Mesenchymal stem cell (in vitro differentiated cells and primary cell): ENCODE results near the gene HDAC7.
A peak's percentile ranks its signal among the peaks of the same experiment; 100 is the strongest.

ENCODE experiments used
- DNase-seq: peaks from one replicate; pipeline ENCODE4 v3.0.0-alpha.2; 2013
- H2AFZ ChIP-seq: one replicate; pipeline ENCODE4 v1.6.1; 2013; ENCODE audit warnings: low read depth, mild to moderate bottlenecking, control low read depth, inconsistent platforms, low read length, moderate library complexity
- H2AK5ac ChIP-seq: 2 replicates; pipeline ENCODE4 v1.6.1; 2013; ENCODE audit warnings: low read length, moderate library complexity, mild to moderate bottlenecking, inconsistent platforms; ENCODE audit not compliant: severe bottlenecking
- H2BK120ac ChIP-seq: one replicate; pipeline ENCODE4 v1.6.1; 2013; ENCODE audit warnings: low read depth, mild to moderate bottlenecking, inconsistent platforms, low read length, moderate library complexity
- H2BK12ac ChIP-seq, 2 experiments: one replicate each; pipeline ENCODE4 v1.6.1; 2013; ENCODE audit warnings: inconsistent platforms in 2 of 2, low read length in 2 of 2, mild to moderate bottlenecking in 2 of 2, moderate library complexity in 2 of 2, control low read depth in 1 of 2
- H2BK15ac ChIP-seq: one replicate; pipeline ENCODE4 v1.6.1; 2013; ENCODE audit warnings: mild to moderate bottlenecking, low read depth, inconsistent platforms; ENCODE audit not compliant: poor library complexity, severe bottlenecking
- H2BK5ac ChIP-seq: 2 replicates; pipeline ENCODE4 v1.6.1; 2013; ENCODE audit warnings: low read depth, mild to moderate bottlenecking, low read length, control low read depth, inconsistent platforms; ENCODE audit not compliant: poor library complexity, severe bottlenecking
- H3K14ac ChIP-seq, 2 experiments: one replicate each; pipeline ENCODE4 v1.6.1; 2013; ENCODE audit warnings: inconsistent platforms in 2 of 2, low read length in 2 of 2, control low read depth in 1 of 2, mild to moderate bottlenecking in 1 of 2, moderate library complexity in 1 of 2
- H3K18ac ChIP-seq, 2 experiments: one replicate each; pipeline ENCODE4 v1.6.1; 2013; ENCODE audit warnings: inconsistent platforms in 2 of 2, low read length in 2 of 2, control low read depth in 1 of 2, low read depth in 1 of 2, mild to moderate bottlenecking in 1 of 2
- H3K23ac ChIP-seq, 2 experiments: one replicate each; pipeline ENCODE4 v1.6.1; 2013; ENCODE audit warnings: inconsistent platforms in 2 of 2, low read length in 2 of 2, mild to moderate bottlenecking in 2 of 2, moderate library complexity in 2 of 2, control low read depth in 1 of 2
- H3K27ac ChIP-seq: 2 replicates; pipeline ENCODE4 v1.5.1; 2013; ENCODE audit warnings: mild to moderate bottlenecking, moderate library complexity, low read length, control low read depth, inconsistent platforms; ENCODE audit not compliant: poor library complexity, severe bottlenecking
- H3K27me3 ChIP-seq, 2 experiments: 2 replicates each; pipeline versions ENCODE4 v1.6.1 to v1.7.0; 2013; ENCODE audit warnings: low read length in 2 of 2, mild to moderate bottlenecking in 2 of 2, moderate library complexity in 2 of 2, control low read depth in 1 of 2, inconsistent platforms in 1 of 2; ENCODE audit not compliant: control insufficient read depth in 1 of 2, insufficient read depth in 1 of 2
- H3K36me3 ChIP-seq, 2 experiments: 2 replicates each; pipeline versions ENCODE4 v1.6.1 to v1.7.0; 2013; ENCODE audit warnings: low read length in 2 of 2, control low read depth in 1 of 2, inconsistent platforms in 1 of 2, low read depth in 1 of 2, mild to moderate bottlenecking in 1 of 2; ENCODE audit not compliant: insufficient read depth in 2 of 2, control insufficient read depth in 1 of 2
- H3K4ac ChIP-seq, 2 experiments: one replicate each; pipeline ENCODE4 v1.6.1; 2013; ENCODE audit warnings: inconsistent platforms in 2 of 2, low read length in 2 of 2, mild to moderate bottlenecking in 2 of 2, moderate library complexity in 2 of 2, control low read depth in 1 of 2, low read depth in 1 of 2
- H3K4me1 ChIP-seq: 2 replicates; pipeline ENCODE4 v1.6.1; 2013; ENCODE audit warnings: low read depth, low read length, control low read depth; ENCODE audit not compliant: control insufficient read depth, insufficient read depth
- H3K4me2 ChIP-seq: 2 replicates; pipeline ENCODE4 v1.6.1; 2013; ENCODE audit warnings: low read length, mild to moderate bottlenecking, inconsistent platforms; ENCODE audit not compliant: poor library complexity, severe bottlenecking
- H3K4me3 ChIP-seq, 2 experiments: 2 replicates each; pipeline versions ENCODE4 v1.5.1 to v1.7.0; 2013; ENCODE audit warnings: low read length in 2 of 2, mild to moderate bottlenecking in 2 of 2, control low read depth in 1 of 2, low read depth in 1 of 2; ENCODE audit not compliant: insufficient read depth in 1 of 2
- H3K79me1 ChIP-seq: replicated peaks from 2 replicates; pipeline ENCODE4 v1.6.1; 2013; ENCODE audit warnings: mild to moderate bottlenecking, control low read depth, low read length, inconsistent platforms; ENCODE audit not compliant: poor library complexity, severe bottlenecking
- H3K9ac ChIP-seq: 2 replicates; pipeline ENCODE4 v1.7.0; 2013; ENCODE audit warnings: mild to moderate bottlenecking, low read length, moderate library complexity
- H3K9me3 ChIP-seq: 2 replicates; pipeline ENCODE4 v1.7.0; 2013; ENCODE audit warnings: mild to moderate bottlenecking, low read length; ENCODE audit not compliant: control insufficient read depth
- H4K8ac ChIP-seq: one replicate; pipeline ENCODE4 v1.6.1; 2013; ENCODE audit warnings: inconsistent platforms, mild to moderate bottlenecking, low read length, moderate library complexity
- H4K91ac ChIP-seq: one replicate; pipeline ENCODE4 v1.6.1; 2013; ENCODE audit warnings: mild to moderate bottlenecking, low read length, inconsistent platforms
- WGBS: methylation state at CpG from one replicate; pipeline ENCODE4 v1.1.7; 2013; ENCODE audit warnings: mixed read lengths; 5-methylcytosine and 5-hydroxymethylcytosine counted together

HDAC7 gene

GRCh38 chr12:47852096-47852571, 32.4 kb upstream of the HDAC7 start:
- H3K79me1 ChIP-seq, result no peaks in the 10 kb centered on the region
- H3K14ac ChIP-seq, result no peak overlapping the region
- peaks cover 3 to 75% of the 10 kb centered on the region in 2 experiments for H3K36me3 ChIP-seq
- H3K23ac ChIP-seq, result no peak overlapping the region
- no peak overlapping the region for H2BK5ac ChIP-seq
- H3K4ac ChIP-seq, result no peak overlapping the region
- no peaks in the 10 kb centered on the region for H3K27me3 ChIP-seq
- H2BK120ac ChIP-seq, result no peak overlapping the region
- H3K4me3 ChIP-seq, result no peak overlapping the region
- no peak overlapping the region for H2BK15ac ChIP-seq
- H3K4me2 ChIP-seq, result no peak overlapping the region
- H3K9me3 ChIP-seq, result no peaks in the 10 kb centered on the region
- DNase-seq, result no peak
- WGBS, result 66% methylated on average over 9 of the region's 10 CpGs
- H2BK12ac ChIP-seq, result no peak overlapping the region
- no peak overlapping the region for H3K9ac ChIP-seq
- H2AK5ac ChIP-seq, result no peak overlapping the region
- no peak overlapping the region for H3K27ac ChIP-seq
- peak overlapping the region; percentile 67 to 69 for H3K18ac ChIP-seq
- no peak overlapping the region for H4K91ac ChIP-seq
- H3K4me1 ChIP-seq, result no peaks in the 10 kb centered on the region
- peak overlapping the region; percentile 19 for H2AFZ ChIP-seq
- H4K8ac ChIP-seq, result no peak overlapping the region

GRCh38 chr12:47851303-47851952, 31.7 kb upstream of the HDAC7 start:
- Histone ChIP-seq H3K27me3 (no peaks in the 10 kb centered on the region), H3K79me1 (no peaks in the 10 kb centered on the region), H4K8ac (peak overlapping the region; percentile 78), H3K4me3 (no peak overlapping the region), H2BK5ac (no peak overlapping the region), H3K36me3 (peaks cover 0 to 75% of the 10 kb centered on the region in 2 experiments), H2AFZ (no peak overlapping the region), H3K9me3 (no peaks in the 10 kb centered on the region), H3K18ac (peak overlapping the region; percentile 67 to 69), H3K23ac (no peak overlapping the region), H3K27ac (no peak overlapping the region), H2BK120ac (peak overlapping the region; percentile 71), H3K4me2 (no peak overlapping the region), H2BK15ac (no peak overlapping the region), H3K14ac (peak overlapping the region in 1 of 2 experiments; percentile 53), H2BK12ac (peak overlapping the region; percentile 79 to 97), H2AK5ac (no peak overlapping the region), H3K4ac (peak overlapping the region; percentile 24 to 76), H3K4me1 (no peaks in the 10 kb centered on the region), H4K91ac (peak overlapping the region; percentile 90), H3K9ac (no peak overlapping the region)
- WGBS, result 66% methylated on average over 3 of the region's 3 CpGs
- no peak for DNase-seq

DNA sequence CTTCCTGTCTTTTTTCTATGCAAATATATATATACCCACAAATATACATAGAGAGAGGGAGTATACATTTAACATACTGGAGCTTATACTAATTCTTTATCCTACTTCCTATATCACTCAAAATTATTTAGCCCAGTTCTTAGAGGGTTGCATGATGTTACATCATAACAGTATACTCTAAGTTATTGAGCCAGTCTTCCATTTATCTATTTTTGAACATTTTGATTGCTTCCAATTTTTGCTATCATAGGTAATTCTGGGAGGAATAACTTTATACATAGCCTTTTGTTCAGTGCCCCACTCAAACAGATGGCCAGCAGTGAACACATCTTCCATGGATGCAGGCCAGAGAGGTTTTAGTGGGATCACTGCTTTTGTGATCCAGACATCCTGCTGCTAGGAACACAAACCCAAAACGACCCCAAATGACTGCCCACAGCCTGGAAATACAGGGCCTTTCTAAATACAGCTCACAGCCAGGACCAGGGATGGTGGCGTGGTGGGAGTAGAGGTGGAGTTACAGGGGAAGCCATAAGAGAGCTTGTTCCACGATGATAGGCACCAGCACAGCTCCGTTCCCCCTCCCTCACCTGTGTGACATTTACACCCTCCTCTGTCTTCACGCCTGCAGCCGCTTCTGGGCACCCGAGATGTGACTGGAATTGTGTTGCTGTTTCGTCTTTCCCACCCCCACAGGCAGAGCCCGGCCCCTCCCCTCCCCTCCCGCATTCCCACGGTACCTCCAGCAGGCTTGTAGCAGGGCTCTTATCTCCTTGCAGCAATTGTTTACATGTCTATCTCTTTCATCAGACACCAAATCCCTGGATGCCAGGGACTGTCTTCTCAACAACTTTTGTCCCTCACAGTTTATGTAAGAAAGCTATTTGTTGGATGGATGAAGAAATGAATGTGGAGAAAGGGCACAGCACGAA, 30.7 kb upstream of the HDAC7 start:
- Histone ChIP-seq H4K91ac (no peak overlapping the region), H3K9me3 (no peaks in the 10 kb centered on the region), H3K27ac (no peak overlapping the region), H2BK5ac (no peak overlapping the region), H3K27me3 (no peaks in the 10 kb centered on the region), H3K4me3 (no peak overlapping the region), H3K4me2 (no peak overlapping the region), H2AK5ac (no peak overlapping the region), H3K9ac (no peak overlapping the region), H3K18ac (peak overlapping the region; percentile 4 to 67), H3K4me1 (no peaks in the 10 kb centered on the region), H3K14ac (no peak overlapping the region), H2BK12ac (peak overlapping the region; percentile 72 to 97), H2BK120ac (peak overlapping the region; percentile 29), H3K4ac (no peak overlapping the region), H4K8ac (peak overlapping the region; percentile 10), H2AFZ (peak overlapping the region; percentile 6), H2BK15ac (no peak overlapping the region), H3K36me3 (peaks cover 4 to 75% of the 10 kb centered on the region in 2 experiments), H3K79me1 (no peaks in the 10 kb centered on the region), H3K23ac (no peak overlapping the region)
- 15% methylated on average over 11 of the region's 12 CpGs for WGBS
- DNase-seq, result peak; percentile 79

DNA sequence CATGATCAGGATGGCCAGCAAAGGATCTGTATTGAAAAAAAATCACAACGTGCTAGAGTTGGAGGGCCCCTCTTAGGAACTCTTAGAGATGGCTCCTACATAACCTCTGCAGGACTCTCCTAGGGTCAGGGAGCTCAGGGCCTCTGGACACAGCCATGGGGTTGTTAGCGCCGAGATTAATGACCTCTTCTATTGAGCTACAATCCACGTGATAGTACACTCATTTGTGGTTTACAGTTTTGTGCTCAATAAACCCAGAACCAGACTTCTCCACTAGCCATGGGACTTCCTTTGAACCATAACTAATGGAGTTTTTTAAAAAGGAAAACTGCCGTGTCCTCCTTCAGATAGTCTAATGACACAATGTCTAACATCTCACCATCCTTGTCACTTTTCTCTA, 29.6 kb upstream of the HDAC7 start:
- Histone ChIP-seq H3K4me1 (no peaks in the 10 kb centered on the region), H2AK5ac (no peak overlapping the region), H2BK120ac (no peak overlapping the region), H3K9me3 (no peaks in the 10 kb centered on the region), H3K79me1 (no peaks in the 10 kb centered on the region), H3K4me3 (no peak overlapping the region), H3K9ac (no peak overlapping the region), H2BK5ac (no peak overlapping the region), H3K18ac (no peak overlapping the region), H2BK12ac (no peak overlapping the region), H3K4me2 (no peak overlapping the region), H2BK15ac (no peak overlapping the region), H3K27me3 (no peaks in the 10 kb centered on the region), H3K4ac (no peak overlapping the region), H3K23ac (no peak overlapping the region), H4K8ac (no peak overlapping the region), H3K14ac (no peak overlapping the region), H3K27ac (no peak overlapping the region), H2AFZ (no peak overlapping the region), H3K36me3 (peaks cover 13 to 76% of the 10 kb centered on the region in 2 experiments), H4K91ac (no peak overlapping the region)
- DNase-seq, result peak; percentile 69
- 6% methylated on average over 5 of the region's 5 CpGs for whole genome bisulfite sequencing
